GM13976 (cell line): ENCODE results near the gene SPRED1.

ENCODE experiments used
- DNase-seq: peaks from one replicate; pipeline ENCODE4 v3.0.0; 2012; ENCODE audit warnings: low spot score
- CTCF ChIP-seq: IDR thresholded peaks from 2 replicates; pipeline ENCODE4 v1.5.1; 2012; ENCODE audit warnings: borderline replicate concordance, mild to moderate bottlenecking; ENCODE audit not compliant: insufficient read depth; ENCODE audit errors: extremely low read depth, missing control alignments, control extremely low read depth
- in situ Hi-C: fragments of 300-500 bp; cut with MboI; formaldehyde crosslinking; loops from one replicate; pipeline ENCODE4 v1.12.0; 2022; ENCODE audit warnings: low sequenced_read_pairs, mixed read lengths, inconsistent platforms; ENCODE audit not compliant: unreplicated experiment

SPRED1 gene

GRCh38 chr15:38401701-38402100 is 149.1 kb downstream of the SPRED1 start:
- no peak for DNase-seq
- no peak for TF ChIP-seq CTCF

DNA sequence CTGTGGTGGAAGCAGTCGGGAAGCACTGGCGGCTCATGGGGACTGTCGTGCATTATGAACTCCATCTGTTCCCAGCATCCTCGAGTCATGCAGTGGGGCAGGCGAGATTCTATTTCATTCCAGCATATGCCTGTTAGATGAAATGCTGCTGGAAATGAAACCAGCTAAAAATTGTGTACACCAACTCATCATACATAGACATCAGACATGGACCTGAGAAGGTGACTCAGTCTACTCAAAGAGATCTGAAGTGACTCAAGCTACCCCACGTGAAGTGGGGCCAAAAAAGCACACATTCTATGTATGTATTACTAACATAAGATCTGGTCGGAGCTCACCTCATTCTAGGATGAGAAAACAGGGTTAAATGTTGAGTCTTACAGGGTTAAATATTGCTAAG is 153.8 kb downstream of the SPRED1 start:
- DNase-seq, result no peak
- TF ChIP-seq CTCF, result no peak
- in situ Hi-C loops, result no loop called here

More at GRCh38 chr15:38401701-38402100, 149.1 kb downstream of the SPRED1 start:
- in situ Hi-C loops, result no loop called here
